Endothelial cell of umbilical vein (primary cell): ENCODE measurements around the gene E2F2. TPM values are rescaled to one million over a fixed set of nuclear protein-coding genes. Genes with fewer than 3 reads are reported as not detected.

ENCODE experiments used
- BruUV-seq: library from RNA; stranded (reverse); fragments of 400-500 nt; replicated peaks from 2 replicates; lab custom pipeline; 2021; lab: Mats Ljungman, UMichigan
- CTCF ChIA-PET: fragments of 300-600, 350-600 bp; sonication (Branson Sonifier 250); formaldehyde crosslinking; loops from one replicate; lab custom pipeline; 2021; ENCODE audit warnings: antibody characterized with exemption, inconsistent platforms; lab: Charles Lee
- POLR2A ChIA-PET: fragments of 300-600, 350-600 bp; sonication (Branson Sonifier 250); formaldehyde crosslinking; loops from one replicate; lab custom pipeline; 2021; ENCODE audit warnings: antibody characterized with exemption, inconsistent platforms; lab: Charles Lee
- DNase-seq: peaks from one replicate; pipeline ENCODE4 v3.0.0-alpha.2; 2011; ENCODE audit warnings: low read depth, low spot score
- FAIRE-seq: peaks from 2 replicates; lab custom pipeline; 2011; peaks lifted over from hg19 to GRCh38; lab: Jason Lieb, UNC
- H2AFZ ChIP-seq: 2 replicates; pipeline ENCODE4 v1.6.0; 2012; ENCODE audit warnings: low read depth, low read length, control low read depth, inconsistent platforms
- H3K27ac ChIP-seq: 2 replicates; pipeline ENCODE4 v1.5.1; 2011; ENCODE audit warnings: low read depth, mild to moderate bottlenecking, control low read depth, low read length, moderate library complexity; ENCODE audit not compliant: insufficient read depth
- H3K27me3 ChIP-seq, 2 experiments: 2 replicates each; pipeline versions ENCODE4 v1.6.0 to v1.6.1; 2011; ENCODE audit warnings: low read length in 2 of 2, mixed read lengths in 1 of 2; ENCODE audit not compliant: control insufficient read depth in 2 of 2, insufficient read depth in 2 of 2
- H3K36me3 ChIP-seq, 2 experiments: 2 replicates in 1 of 2; 3 replicates in 1 of 2; pipeline ENCODE4 v1.5.1; 2011; ENCODE audit warnings: low read length in 2 of 2, mild to moderate bottlenecking in 1 of 2, moderate library complexity in 1 of 2; ENCODE audit not compliant: control insufficient read depth in 2 of 2, insufficient read depth in 2 of 2; ENCODE audit errors: extremely low read depth in 1 of 2
- H3K4me1 ChIP-seq: 3 replicates; pipeline ENCODE4 v1.5.1; 2011; ENCODE audit warnings: mild to moderate bottlenecking, low read length; ENCODE audit not compliant: control insufficient read depth, insufficient read depth; ENCODE audit errors: extremely low read depth
- H3K4me2 ChIP-seq: 2 replicates; pipeline ENCODE4 v1.6.1; 2011; ENCODE audit warnings: low read length, control low read depth, mixed read lengths; ENCODE audit not compliant: insufficient read depth
- H3K4me3 ChIP-seq, 3 experiments: fragments of 200-600 bp in 1 of 3; sonication (generic), shearing (Covaris generic) in 1 of 3; replicated peaks in 1 of 3; 2 replicates each; pipeline ENCODE4 v1.5.1; 2011 to 2016; ENCODE audit warnings: control low read depth in 3 of 3, low read length in 3 of 3, mild to moderate bottlenecking in 2 of 3, inconsistent platforms in 1 of 3, low read depth in 1 of 3, moderate library complexity in 1 of 3; ENCODE audit not compliant: insufficient read depth in 1 of 3
- H3K79me2 ChIP-seq: 2 replicates; pipeline ENCODE4 v1.6.0; 2012; ENCODE audit warnings: low read length, inconsistent platforms; ENCODE audit not compliant: control insufficient read depth, insufficient read depth
- H3K9ac ChIP-seq: replicated peaks from 2 replicates; pipeline ENCODE3; 2011; ENCODE audit warnings: low read length, control low read depth; ENCODE audit not compliant: insufficient read depth; ENCODE audit errors: extremely low read depth
- H3K9me1 ChIP-seq: replicated peaks from 3 replicates; pipeline ENCODE4 v1.6.0; 2011; ENCODE audit warnings: mild to moderate bottlenecking, low read length; ENCODE audit not compliant: control insufficient read depth, insufficient read depth; ENCODE audit errors: extremely low read depth
- H3K9me3 ChIP-seq: replicated peaks from 2 replicates; pipeline ENCODE4 v1.5.1; 2012; ENCODE audit warnings: low read length, inconsistent platforms; ENCODE audit not compliant: control insufficient read depth, insufficient read depth
- H4K20me1 ChIP-seq: replicated peaks from 2 replicates; pipeline ENCODE3; 2011; ENCODE audit warnings: mild to moderate bottlenecking, low read length; ENCODE audit not compliant: control insufficient read depth, insufficient read depth; ENCODE audit errors: extremely low read depth
- CTCF ChIP-seq, 2 donors: IDR thresholded peaks; 1 replicate in 1 of 2; 2 replicates in 1 of 2; pipeline ENCODE4 v1.5.1; 2011; ENCODE audit warnings: low read length in 2 of 2, mild to moderate bottlenecking in 2 of 2, moderate library complexity in 2 of 2, control low read depth in 1 of 2, inconsistent platforms in 1 of 2, low read depth in 1 of 2; ENCODE audit not compliant: insufficient read depth in 1 of 2; ENCODE audit errors: extremely low read depth in 1 of 2
- EZH2 ChIP-seq: IDR thresholded peaks from 2 replicates; pipeline ENCODE4 v1.6.1; 2012; ENCODE audit warnings: borderline replicate concordance, low read depth, mild to moderate bottlenecking, moderate library complexity, low read length, inconsistent platforms; ENCODE audit not compliant: severe bottlenecking
- FOS ChIP-seq: IDR thresholded peaks from 2 replicates; pipeline ENCODE4 v1.6.1; 2011; ENCODE audit warnings: mild to moderate bottlenecking, low read length, moderate library complexity, borderline replicate concordance; ENCODE audit not compliant: insufficient read depth
- GATA2 ChIP-seq: IDR thresholded peaks from 2 replicates; pipeline ENCODE4 v1.7.0; 2011; ENCODE audit warnings: low read depth, mild to moderate bottlenecking, moderate library complexity, mixed read lengths, low read length; ENCODE audit not compliant: insufficient read length, insufficient read depth
- JUN ChIP-seq: IDR thresholded peaks from 2 replicates; pipeline ENCODE4 v1.6.1; 2011; ENCODE audit warnings: borderline replicate concordance, low read depth; ENCODE audit not compliant: insufficient read length, insufficient read depth
- MAX ChIP-seq: IDR thresholded peaks from 2 replicates; pipeline ENCODE4 v1.6.1; 2011; ENCODE audit not compliant: insufficient read depth, insufficient read length
- MYC ChIP-seq: IDR thresholded peaks from one replicate; pipeline ENCODE4 v1.6.1; 2011; ENCODE audit warnings: mild to moderate bottlenecking, low read depth, low read length
- POLR2A ChIP-seq: IDR thresholded peaks from 2 replicates; pipeline ENCODE4 v1.6.1; 2012; ENCODE audit warnings: low read depth, mild to moderate bottlenecking, control low read depth, low read length
- POLR2AphosphoS5 ChIP-seq: IDR thresholded peaks from 2 replicates; pipeline ENCODE4 v1.6.1; 2012; ENCODE audit warnings: low read depth, mild to moderate bottlenecking, control low read depth, low read length, moderate library complexity; ENCODE audit not compliant: insufficient read depth
- dilution Hi-C: fragments of 300-500 bp; cut with MboI; formaldehyde crosslinking; loops from one replicate; pipeline ENCODE4 v1.15.0; 2019; ENCODE audit warnings: low sequenced_read_pairs; ENCODE audit not compliant: extremely low pct_ligation_motif_present
- intact Hi-C: fragments of 100-400 bp; cut with micrococcal nuclease; formaldehyde crosslinking; loops from one replicate; pipeline ENCODE4 v1.10.0; 2022
- polyA plus RNA-seq, 4 experiments: library from polyadenylated mRNA; depleted of rRNA in 3 of 4; stranded (reverse) in 3 of 4; unstranded in 1 of 4; fragments of >200 nt; gene quantifications; 2 replicates each; pipeline versions ENCODE4 v1.2.1 to v1.2.3, GENCODE V29; 2011 to 2012; ENCODE audit warnings: missing spikeins in 1 of 4
- total RNA-seq: library from RNA; stranded (reverse); gene quantifications from 2 replicates; pipeline ENCODE4 v1.2.3, GENCODE V29; 2021

Gene E2F2
- total and polyA plus RNA-seq, 2 donors (not counting 3 experiments of a cell fraction or from before 2014, with no cell fraction given) = 1.1 to 5.6 TPM

GRCh38 chr1:23553231-23554126 lies 22.4 kb upstream of the E2F2 start:
- no peak for FAIRE-seq
- ChIA-PET POLR2A (interaction anchor here (1.5 kb wide), 1 partner anchor 82 kb away, joined by 5 read pairs; no protein-coding TSS in a partner anchor), CTCF (interaction anchor here (0.6 to 24.8 kb wide), 5 partner anchors 8 to 81 kb away, joined by 3 to 1069 read pairs (median 4); no protein-coding TSS in a partner anchor)
- Histone ChIP-seq H3K4me1 (peaks cover 43% of the 10 kb centered on the region), H4K20me1 (no peaks in the 10 kb centered on the region), H3K4me2 (peak overlapping the region; percentile 29), H3K27me3 (no peaks in the 10 kb centered on the region), H3K9ac (peak overlapping the region; percentile 92), H3K79me2 (peaks cover 14% of the 10 kb centered on the region), H3K9me1 (no peaks in the 10 kb centered on the region), H3K9me3 (no peaks in the 10 kb centered on the region), H3K4me3 (no peak overlapping the region), H3K36me3 (peaks cover 2 to 3% of the 10 kb centered on the region in 2 experiments), H3K27ac (peak overlapping the region; percentile 99), H2AFZ (no peak overlapping the region)
- dilution Hi-C loops (no loop called here), intact Hi-C loops (loop anchor here (1.0 to 2.0 kb wide), 3 partner anchors 9 to 139 kb away; no protein-coding TSS in a partner anchor)
- TF ChIP-seq POLR2A = no peak
- no peak for TF ChIP-seq POLR2AphosphoS5
- no peak for TF ChIP-seq GATA2
- TF ChIP-seq JUN = no peak
- TF ChIP-seq FOS = no peak
- TF ChIP-seq MAX = no peak
- no peak for TF ChIP-seq CTCF (IDR thresholded peaks at IDR 0.05; ENCODE audit: extremely low read depth in 1 of 2, insufficient read depth in 1 of 2, low read depth in 1 of 2, low read length in 2 of 2)
- TF ChIP-seq MYC = no peak
- TF ChIP-seq EZH2 = no peak
- BruUV-seq = no TSS peak
- DNase-seq = peak; percentile 45
